Measurements from ENCODE around the gene CCDC134.
A peak's percentile ranks its signal among the peaks of the same experiment; 100 is the strongest.
"Not testable (repeated sequence)": the region's sequence is repeated elsewhere in the genome, so short reads cannot be mapped to it uniquely, and the experiment has no call there.

CCDC134 gene

DNA sequence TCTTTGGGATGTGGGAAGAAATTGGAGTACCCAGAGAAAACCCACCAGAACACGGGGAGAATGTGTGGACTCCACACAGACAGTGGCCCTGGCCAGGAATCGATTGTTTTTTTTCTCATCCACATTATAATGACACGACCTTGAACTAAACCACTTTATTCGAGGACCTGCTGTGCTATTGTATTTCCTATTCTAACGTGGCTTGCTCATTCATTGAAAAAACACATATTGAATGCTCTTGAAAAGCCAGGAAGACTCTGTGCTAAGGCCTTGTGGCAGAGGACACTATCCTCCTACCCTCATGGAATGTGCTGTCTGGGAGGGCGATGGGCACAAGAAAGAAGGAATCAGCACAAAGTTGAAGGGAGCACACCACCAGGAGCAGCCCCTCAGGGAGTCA lies 23.3 kb downstream of the CCDC134 start:
- DNase-seq (ENCODE audit: low spot score) = no peak

DNA sequence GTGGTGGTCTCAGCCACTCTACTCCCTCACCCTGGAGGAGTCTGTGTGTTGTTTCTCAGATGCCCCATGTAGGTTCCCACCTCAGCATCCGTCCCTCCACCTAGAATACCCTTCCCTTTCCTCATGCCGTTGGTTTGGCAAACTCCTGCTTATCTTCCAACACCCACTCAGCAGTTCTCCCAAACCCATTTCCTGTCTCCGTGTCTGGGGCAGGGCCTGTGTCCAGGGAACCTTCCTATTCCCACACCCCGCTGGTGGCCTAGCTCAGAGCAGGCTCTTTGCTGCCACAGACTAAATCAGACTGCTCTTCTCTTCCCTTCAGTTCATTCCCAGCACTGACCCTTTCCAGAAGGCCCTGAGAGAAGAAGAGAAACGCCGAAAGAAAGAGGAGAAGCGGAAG lies 24.9 kb downstream of the CCDC134 start:
- DNase-seq (ENCODE audit: low spot score) = no peak

DNA sequence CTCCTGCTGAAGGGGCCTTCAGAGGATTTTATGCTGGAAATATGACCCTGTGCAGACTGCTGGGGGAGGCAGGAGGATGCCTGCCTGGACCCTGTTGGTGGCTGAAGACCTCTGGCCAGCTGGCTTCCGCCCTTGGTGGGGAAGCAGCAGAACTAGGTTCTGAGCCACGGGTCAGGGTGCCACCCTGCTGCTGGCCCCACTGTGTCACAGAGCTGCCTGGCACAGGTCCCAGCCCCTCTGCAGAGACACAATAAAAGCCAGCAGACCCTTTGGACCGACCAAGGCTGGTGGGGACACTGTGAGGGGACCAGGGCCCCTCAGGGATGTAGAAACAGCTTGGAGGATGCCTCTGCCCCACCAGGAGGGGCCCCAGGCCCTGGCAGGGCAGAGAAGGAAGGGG lies 25.5 kb downstream of the CCDC134 start:
- no peak for DNase-seq (ENCODE audit: low spot score)

DNA sequence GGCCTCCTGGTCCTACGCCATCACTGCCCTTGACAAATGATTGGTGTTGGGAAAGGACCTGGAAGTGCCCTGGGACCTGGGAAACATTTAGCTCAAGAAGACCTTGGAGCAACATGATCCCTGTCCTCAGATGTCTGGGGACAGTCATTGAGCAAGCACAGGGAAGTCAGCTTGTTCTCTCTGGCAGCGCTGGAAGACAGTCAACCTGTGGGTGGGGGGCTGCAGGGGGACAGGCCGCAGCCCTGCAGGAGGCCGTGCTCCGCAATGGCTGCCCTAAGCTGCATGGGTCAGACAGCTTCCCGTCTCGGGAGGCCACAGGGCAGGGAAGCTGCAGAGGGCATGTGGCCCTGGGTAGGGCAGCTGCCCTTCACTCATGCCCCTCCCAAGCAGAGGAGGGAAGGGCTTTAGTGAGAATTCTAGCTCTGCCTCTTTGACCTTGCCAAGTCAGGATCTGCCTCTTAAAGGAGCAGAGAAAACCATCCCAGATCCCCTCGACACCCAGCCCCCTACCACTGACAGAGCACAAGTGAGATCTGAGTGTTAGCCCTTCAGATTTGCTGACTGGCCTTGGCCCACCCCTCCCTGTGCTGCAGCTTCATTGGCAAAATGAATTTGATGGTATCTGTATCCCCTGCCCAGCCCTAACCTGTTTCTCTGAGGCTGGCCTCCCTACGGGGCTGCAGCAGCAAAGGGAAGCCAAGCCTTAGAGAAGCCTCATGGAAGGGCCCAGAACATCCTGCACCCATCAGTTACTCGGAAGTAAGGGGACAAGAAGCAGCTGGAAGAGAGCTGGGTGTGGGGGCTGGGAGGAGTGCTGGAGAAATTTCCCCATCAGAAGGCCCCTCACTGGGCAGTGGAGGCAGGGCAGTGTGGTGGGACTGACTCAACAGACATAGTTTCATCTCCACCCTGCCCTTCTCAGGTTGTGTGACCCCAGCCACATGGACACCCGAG lies 26.2 kb downstream of the CCDC134 start:
- DNase-seq (ENCODE audit: low spot score) = no peak

DNA sequence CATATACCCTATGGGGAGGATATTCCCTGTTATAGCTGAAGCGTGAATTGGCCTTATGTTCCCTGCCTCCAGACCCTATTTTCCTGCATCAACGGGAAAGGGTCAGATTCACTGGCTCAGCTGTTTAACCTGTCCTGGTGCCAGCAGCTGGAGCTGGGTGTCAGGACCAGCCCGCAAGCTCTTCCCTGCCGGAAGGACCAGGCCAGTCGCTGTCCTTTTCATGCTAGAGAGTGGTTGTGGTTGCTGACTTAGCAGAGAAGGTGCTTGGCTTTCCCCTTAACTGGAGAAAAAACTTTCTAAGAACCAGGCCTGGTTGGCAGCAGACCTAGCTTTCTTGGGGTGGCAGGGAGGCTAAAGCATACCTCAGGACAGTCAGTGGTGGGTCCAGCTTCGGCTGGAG lies 27.2 kb downstream of the CCDC134 start:
- DNase-seq (ENCODE audit: low spot score) = no peak

DNA sequence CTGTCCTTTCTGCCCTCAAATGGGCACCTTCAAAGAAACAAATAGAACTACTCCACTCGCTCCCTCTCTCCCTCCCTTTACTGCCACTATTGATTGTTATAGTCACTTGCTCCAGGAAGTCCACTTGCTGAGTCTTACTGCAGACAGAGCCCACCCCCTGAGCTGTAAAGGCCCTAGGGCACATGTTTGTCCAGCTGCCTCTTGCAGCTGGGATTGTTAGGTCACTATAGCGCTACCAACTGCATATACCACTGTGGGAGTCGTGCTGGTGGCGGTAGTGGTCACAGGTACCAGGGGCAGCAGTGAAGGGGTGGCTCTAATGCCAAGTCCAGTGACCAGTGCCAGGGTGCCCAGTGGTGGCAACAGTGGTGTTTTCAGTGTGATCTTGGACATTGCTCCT lies 28.0 kb downstream of the CCDC134 start:
- no peak for DNase-seq (ENCODE audit: low spot score)

DNA sequence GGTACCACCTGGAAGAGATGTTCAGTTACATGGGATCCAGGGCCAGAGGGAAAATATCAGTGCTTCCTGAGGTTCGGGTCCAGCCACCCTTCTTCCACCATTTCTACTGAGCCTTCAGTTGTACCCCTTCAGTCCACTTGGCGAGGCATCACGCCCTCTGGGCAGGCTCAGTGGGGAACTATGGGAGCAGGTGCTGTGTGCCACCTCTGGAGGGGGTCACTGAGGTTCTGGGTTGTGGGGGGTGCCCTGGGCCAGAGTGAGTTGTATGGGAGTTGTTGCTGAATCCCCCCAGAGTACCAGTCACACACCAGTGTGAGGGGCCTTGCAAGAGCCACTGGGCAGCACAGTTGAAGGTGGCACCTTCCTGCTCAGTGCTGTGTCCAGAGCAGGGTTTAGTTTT lies 29.7 kb downstream of the CCDC134 start:
- no peak for DNase-seq (ENCODE audit: low spot score)

DNA sequence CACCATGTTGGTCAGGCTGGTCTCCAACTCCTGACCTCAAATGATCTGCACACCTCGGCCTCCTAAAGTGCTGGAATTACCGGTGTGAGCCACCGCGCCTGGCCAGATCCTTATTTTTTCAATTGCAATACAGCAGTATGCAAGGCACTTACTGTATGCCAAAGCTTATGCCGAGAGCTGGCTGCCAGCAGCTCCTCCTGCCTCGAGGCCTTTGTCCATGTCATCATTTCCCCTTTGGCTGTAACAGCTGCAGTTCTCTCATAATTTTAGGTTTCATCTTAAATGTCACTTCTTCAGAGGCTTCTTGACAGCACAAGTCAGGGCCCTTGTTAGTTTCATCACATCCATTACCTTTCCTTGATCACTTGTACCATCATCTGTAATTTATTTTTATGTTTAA lies 30.9 kb downstream of the CCDC134 start:
- DNase-seq (ENCODE audit: low spot score) = peak; percentile 41

DNA sequence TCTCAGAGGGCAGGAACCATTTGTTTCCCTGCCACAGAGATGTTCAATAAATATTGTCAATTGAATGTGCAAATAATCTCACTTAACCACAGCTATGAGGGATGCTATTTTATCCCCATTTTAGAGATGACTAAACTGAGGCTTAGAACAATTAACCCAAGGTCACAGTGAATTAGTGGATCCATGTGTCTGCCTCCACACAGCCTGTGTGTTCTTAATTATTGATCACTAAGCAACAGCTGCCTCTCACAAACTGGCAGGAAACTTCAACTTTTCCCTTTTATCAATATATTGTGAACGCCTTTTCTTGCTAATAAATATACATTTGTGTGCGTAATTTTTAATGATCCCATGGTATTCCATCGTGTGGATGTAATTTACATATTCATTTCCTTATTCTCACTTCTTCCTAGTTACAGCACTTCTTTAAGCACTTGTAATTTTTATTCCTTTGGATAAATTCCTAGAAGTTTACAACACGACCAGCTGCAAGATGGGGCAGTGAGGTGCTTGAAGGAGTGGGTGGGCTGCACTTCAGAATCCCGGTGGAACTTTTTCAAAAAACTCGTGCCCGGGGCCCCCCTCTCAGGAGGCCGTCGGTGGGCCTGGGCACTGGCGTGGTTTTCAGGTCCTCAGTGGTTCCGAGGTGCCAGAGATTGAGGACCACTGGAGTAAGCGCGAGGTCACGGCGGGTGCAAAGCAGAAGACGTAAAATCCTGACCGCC lies 31.5 kb downstream of the CCDC134 start:
- DNase-seq (ENCODE audit: low spot score) = no peak

DNA sequence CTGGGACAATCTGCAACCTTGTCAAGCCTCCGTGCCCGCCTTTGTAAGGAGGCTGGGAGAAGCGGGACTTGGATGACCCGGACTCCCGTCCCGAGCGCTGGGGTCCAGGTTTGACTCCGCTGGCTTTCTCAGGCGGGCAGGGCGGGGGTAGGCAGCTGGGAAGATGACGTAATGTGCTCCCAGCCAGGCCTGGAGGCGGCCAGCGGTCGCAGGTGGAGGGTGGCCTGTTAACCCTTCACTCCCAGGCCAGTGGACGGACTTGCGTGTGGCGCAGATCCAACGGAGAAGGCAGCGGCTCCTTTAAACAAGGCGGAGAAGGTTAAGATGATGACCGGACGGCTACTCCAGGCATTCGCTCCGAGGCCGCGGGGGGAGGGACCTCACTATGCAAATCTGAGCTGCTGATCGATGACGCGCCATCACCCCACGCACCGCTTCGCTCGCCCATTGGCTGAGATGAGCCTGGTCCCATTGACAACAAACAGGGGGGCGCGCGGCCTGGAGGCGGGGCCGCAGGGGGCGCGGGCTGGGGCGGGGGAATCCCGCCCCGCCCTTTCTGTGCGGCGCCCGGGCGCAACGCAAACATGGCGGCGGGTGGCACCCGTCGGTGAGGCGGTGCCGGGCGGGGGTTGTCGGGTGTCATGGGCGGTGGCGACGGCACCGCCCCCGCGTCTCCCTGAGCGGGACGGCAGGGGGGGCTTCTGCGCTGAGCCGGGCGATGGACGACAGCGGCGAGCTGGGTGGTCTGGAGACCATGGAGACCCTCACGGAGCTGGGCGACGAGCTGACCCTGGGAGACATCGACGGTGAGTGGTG lies 32.3 kb downstream of the CCDC134 start, which contains the start of gene SREBF2:
SREBF2 (plus strand) TSS at position 553 of the 816 bp plus-strand sequence; CDS start at position 719, 166 bp downstream.
- DNase-seq (ENCODE audit: low spot score) = peak; percentile 100

DNA sequence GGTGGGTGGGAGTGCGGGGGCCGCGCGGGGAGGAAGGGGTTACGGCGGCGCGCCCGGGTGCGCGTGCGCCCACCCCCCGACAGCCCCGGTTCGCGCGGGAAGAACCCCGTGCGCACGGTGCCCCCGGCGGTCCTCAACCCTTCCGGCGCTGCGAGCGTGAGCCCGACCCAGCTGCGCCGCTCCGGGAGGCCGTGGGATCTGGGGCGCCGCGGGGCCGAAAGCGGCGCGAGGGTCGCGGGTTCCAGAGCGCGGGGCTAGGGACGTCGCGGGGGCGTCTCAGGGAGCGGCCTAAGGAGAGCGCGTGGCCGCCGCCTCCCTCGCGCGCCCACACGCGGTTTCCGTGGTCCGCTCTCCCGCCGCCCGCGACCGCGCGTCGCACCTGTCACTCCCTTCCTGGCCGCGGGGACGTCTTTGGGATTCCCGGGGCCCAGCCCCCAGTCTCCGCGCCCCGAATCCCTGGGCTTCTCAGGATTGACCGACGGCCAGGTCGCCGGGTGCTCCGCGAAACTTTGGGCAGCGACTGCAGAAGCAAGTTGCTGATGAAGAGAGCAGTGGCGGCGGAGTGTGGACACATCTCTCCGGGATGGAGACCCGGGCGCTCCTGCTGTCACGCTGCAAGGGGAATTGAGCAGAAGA lies 33.0 kb downstream of the CCDC134 start:
- peak; percentile 47 for DNase-seq (ENCODE audit: low spot score)

DNA sequence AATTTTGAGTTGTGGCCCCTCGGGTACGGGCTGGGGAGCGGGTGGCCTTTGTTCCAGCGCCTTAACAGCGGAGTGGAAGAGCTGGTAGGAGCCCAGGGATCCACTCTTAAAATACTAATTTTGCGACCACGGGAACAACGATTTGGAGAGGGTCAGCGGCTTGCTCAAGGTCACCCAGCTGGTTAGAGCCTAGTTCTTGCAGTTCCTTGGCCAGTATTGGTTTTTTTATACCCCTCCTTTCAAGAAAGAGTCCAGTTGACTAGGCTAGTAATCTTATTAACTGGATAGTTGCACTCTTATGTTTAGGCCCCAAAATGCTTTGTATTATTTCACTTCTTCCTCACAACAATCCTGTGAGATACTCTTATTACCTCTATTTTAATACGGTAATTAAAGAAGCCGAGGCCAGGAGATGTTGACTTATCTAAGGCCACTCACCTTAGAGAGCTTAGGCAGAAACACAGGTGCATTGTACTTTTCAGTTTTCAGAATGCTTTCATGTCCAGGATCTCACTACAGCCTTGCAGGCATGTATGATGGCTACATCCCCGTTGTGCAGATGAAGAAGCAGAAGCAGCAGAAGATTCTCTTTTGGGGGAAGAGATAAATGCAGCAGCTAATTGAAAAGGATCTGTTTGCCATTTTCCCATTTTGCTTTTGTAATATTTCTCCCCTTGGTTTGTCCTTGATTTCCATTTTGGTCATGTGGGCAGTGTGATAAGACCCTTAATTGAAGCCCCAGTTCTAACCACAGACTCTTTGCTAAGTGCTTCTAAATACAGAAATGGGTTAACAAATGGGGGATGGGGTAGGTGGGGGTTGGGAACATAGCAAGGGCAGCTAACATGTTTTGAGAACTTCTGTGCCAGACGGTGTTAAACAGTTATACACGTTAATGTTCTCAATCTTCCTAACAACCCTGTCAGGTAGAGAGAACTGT lies 33.8 kb downstream of the CCDC134 start:
- DNase-seq (ENCODE audit: low spot score) = peak; percentile 54

DNA sequence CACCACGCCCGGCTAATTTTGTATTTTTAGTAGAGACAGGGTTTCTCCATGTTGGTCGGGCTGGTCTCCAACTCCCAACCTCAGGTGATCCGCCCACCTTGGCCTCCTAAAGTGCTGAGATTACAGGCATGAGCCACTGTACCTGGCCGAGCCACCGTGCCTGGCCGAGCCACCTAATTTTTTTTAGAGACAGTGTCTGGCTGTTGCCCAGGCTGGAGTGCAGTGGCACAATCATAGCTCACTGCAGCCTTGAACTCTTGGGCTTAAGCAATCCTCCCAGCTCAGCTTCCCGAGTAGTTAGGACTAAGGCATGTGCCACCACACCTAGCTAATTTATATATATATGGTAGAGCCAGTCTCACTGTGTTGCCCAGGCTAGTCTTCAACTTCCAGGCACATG lies 35.0 kb downstream of the CCDC134 start:
- not testable (repeated sequence) for DNase-seq (ENCODE audit: low spot score)

DNA sequence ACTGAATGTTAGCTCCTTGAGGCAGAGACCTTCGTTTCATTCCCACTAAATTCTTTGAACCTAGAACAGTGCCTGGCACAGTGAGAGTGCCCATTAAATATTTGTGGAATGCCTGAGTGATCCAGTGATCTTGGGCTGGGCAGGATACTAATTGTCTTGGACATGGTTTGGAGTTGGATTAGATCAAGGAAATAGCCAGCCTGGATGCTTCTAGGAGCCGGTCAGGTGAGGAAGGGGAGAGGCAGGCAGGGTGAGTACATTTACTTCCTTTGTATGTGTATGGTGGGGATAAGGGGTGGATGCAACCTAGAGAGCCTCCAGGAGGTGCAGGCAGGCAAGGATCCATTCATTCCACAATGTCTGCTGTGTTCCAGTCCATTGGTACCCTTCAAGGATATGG lies 36.1 kb downstream of the CCDC134 start:
- DNase-seq (ENCODE audit: low spot score) = no peak

DNA sequence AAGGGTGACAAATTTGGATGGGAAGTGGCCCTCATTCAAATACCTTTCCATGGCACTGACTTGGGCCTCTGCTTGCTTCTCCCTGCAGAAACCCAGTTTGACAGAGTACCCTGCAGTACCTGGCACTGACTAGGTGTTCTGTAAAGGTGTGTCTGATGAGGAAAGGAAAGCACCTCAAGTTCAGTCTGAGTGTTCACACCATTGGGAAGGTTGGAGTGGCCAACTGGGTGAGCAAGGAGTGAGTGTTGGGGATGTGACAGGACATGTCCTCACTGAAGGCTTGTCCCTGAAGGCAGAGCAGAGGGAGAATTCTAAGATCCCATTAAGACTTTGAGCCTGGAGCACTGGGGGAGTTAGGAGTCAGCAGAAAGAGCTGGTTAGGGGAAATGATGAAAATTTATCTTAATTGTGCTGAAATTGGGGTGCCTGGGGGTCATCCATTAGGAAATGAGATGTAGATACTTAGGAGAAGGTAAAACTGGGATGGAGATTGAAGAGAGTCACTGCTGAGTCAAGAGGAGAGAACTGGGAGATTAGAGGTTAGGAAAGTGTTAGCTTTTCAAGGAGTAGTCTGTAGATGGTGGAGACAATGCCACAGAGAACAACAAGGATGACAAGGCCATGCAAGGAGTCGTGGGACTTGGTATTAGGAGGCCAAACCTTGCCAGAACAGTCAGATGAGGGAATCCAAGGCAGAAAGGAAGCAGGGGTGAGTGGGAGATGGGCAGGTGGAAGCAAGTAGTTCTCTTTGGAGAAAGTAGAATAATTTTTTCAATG lies 38.6 kb downstream of the CCDC134 start:
- DNase-seq (ENCODE audit: low spot score) = no peak

DNA sequence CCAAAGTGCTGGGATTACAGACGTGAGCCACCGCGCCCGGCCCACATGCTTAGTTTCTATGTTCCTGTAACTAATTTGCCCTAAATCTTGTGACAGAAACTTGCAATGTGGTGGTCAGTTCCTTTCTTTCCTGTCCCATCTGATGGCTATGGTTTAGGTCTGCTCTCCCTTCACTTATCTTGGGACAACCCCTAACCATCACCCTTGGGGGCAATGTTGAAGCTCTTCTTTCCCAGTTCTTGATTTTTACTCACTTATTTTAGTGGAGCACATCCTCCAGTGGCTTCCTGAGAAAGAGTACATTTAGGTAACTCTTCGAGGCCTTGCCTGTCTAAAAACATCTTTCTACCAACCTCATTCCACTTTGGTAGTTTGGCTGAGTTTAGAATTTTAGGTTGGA lies 39.7 kb downstream of the CCDC134 start:
- DNase-seq (ENCODE audit: low spot score) = peak; percentile 19

DNA sequence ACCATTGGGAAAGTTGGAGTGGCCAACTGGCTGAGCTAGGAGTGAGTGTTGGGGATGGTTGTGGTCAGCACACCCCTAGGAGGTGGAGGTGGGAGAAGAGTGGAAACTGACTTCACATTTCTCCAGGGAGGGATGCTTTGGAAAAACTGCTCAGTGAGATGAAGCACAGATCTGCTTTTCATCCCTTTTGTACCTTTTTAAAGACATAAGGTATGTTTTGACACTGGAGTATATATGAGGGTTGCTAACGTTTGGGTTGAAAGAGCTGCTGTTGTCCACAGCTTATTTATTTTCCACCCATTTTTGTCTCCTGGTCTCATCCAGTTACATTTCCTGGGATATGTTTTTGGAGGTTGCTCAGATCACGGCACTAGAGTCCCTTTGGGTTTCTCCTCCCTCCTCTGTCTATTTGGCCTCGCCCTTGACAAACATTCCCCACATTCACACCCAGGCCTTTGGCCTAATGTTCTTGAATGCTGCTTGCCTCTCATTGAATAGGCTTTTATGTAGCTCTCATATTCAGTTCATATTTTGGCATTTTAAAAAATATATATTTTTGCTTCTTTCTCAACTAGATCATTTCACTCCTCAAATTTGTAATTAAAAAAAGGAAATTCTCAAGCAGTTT lies 40.7 kb downstream of the CCDC134 start:
- peak; percentile 35 for DNase-seq (ENCODE audit: low spot score)

DNA sequence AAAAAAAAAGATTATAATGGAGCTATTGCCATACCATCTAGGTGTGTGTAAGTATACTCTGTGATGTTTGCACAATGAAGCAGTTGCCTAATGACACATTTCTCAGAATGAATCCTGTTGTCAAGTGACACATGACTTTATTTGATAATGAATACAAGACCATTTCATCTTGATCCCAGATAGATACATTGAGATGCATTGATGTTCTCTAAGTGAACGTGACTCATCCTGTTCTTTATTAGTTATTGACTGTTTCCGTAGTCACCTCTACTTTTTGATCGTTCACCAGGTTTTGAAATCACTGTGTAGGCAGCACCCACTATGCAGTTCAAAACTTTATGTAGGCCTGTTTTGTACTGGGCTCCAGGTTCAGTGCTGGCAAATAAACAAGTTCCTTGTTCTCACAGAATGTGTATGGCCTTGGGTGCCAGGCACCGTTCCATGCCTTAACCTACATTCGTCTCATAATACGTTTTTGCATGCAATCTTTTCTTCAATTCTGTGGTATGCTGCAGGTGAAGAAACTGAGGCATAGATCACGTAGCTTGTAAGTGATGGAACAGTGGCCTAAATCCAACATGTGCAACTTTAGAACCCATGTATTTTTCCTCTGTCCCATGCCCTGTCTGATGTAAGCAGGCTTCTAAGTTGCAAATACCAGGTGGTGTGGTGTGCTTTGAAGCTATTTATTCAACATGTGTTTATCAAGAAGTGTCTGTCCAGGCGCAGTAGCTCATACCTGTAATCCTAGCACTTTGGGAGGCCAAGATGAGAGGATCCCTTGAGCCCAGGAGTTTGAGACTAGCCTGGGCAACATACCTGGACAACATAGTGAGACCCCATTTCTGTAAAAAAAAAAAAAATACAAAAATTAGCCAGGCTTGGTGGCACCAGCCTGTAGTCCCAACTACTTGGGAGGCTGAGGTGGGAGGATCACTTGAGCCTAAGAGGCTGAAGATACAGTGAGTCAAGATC lies 42.8 kb downstream of the CCDC134 start:
- DNase-seq (ENCODE audit: low spot score) = no peak

Measured in cerebellar cortex (tissue), 1 donor.